Measurements from ENCODE around the gene AMMECR1. TPM values are rescaled to one million over a fixed set of nuclear protein-coding genes. Genes with fewer than 3 reads are reported as not detected.

AMMECR1 gene
- polyA plus RNA-seq, 1 donor from 2014 or later, result 3.7 TPM

GRCh38 chrX:110302975-110303374 lies 14.9 kb downstream of the AMMECR1 start:
- no peaks in the 10 kb centered on the region for H3K9me3 ChIP-seq (ENCODE audit: low read length)
- no peaks in the 10 kb centered on the region for H4K20me1 ChIP-seq (ENCODE audit: insufficient read depth)
- H3K36me3 ChIP-seq (ENCODE audit: insufficient read depth, low read length), result no peaks in the 10 kb centered on the region
- no peak overlapping the region for H3K9ac ChIP-seq (ENCODE audit: low read length)
- no peak overlapping the region for H3K4me2 ChIP-seq (ENCODE audit: low read length)
- no peaks in the 10 kb centered on the region for H3K27me3 ChIP-seq (ENCODE audit: insufficient read depth, low read depth, low read length)
- no peak overlapping the region for H2AFZ ChIP-seq (ENCODE audit: low read depth, low read length)
- H3K79me2 ChIP-seq (replicated peaks; ENCODE audit: insufficient read depth, low read length), result no peaks in the 10 kb centered on the region
- no peak overlapping the region for H3K4me3 ChIP-seq (ENCODE audit: low read length)
- TF ChIP-seq EP300 (conservative IDR thresholded peaks at IDR 0.05; ENCODE audit: poor library complexity, severe bottlenecking) (no peak), REST (IDR thresholded peaks at IDR 0.05; ENCODE audit: borderline replicate concordance) (no peak)
- H3F3A ChIP-seq (ENCODE audit: insufficient read depth, low read length, poor library complexity, severe bottlenecking), result no peaks in the 10 kb centered on the region
- H3K9me2 ChIP-seq (ENCODE audit: insufficient read depth, low read length), result no peaks in the 10 kb centered on the region
- no peak overlapping the region for H3K27ac ChIP-seq (ENCODE audit: low read length)

DNA sequence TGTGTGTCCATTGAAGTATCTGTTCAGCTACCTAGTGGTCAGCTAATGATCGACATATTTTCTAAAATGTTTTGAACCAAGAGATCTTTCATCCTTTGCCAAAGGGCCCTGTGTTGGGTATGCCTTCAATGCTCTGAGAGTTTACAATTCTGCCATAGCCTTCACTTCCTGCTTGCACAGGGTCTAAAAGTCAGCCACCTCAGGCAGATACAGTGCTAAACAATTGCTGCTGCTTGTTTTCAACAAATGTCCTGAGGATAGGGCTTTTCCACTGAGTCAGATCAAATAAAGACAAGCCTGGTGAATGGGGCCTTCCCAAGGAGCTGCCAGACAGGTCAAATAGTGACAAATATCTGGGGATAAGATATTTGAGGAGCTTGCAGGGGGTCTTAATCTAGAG lies 16.7 kb downstream of the AMMECR1 start:
- Histone ChIP-seq H3K27ac (ENCODE audit: low read length) (no peak overlapping the region), H4K20me1 (ENCODE audit: insufficient read depth) (no peaks in the 10 kb centered on the region), H3K9me3 (ENCODE audit: low read length) (no peaks in the 10 kb centered on the region), H2AFZ (ENCODE audit: low read depth, low read length) (no peak overlapping the region), H3K79me2 (replicated peaks; ENCODE audit: insufficient read depth, low read length) (no peaks in the 10 kb centered on the region), H3K27me3 (ENCODE audit: insufficient read depth, low read depth, low read length) (no peaks in the 10 kb centered on the region), H3K36me3 (ENCODE audit: insufficient read depth, low read length) (no peaks in the 10 kb centered on the region), H3K4me2 (ENCODE audit: low read length) (no peak overlapping the region), H3K9ac (ENCODE audit: low read length) (no peak overlapping the region), H3K9me2 (ENCODE audit: insufficient read depth, low read length) (no peaks in the 10 kb centered on the region), H3K4me3 (ENCODE audit: low read length) (no peak overlapping the region), H3F3A (ENCODE audit: insufficient read depth, low read length, poor library complexity, severe bottlenecking) (no peaks in the 10 kb centered on the region)
- no peak for TF ChIP-seq TAF1 (IDR thresholded peaks at IDR 0.05; ENCODE audit: low read depth)
- TF ChIP-seq MXI1 (conservative IDR thresholded peaks at IDR 0.05; ENCODE audit: poor library complexity, severe bottlenecking), result no peak
- no peak for TF ChIP-seq SMC3 (conservative IDR thresholded peaks at IDR 0.05; ENCODE audit: poor library complexity)
- TF ChIP-seq, protein P1, sequence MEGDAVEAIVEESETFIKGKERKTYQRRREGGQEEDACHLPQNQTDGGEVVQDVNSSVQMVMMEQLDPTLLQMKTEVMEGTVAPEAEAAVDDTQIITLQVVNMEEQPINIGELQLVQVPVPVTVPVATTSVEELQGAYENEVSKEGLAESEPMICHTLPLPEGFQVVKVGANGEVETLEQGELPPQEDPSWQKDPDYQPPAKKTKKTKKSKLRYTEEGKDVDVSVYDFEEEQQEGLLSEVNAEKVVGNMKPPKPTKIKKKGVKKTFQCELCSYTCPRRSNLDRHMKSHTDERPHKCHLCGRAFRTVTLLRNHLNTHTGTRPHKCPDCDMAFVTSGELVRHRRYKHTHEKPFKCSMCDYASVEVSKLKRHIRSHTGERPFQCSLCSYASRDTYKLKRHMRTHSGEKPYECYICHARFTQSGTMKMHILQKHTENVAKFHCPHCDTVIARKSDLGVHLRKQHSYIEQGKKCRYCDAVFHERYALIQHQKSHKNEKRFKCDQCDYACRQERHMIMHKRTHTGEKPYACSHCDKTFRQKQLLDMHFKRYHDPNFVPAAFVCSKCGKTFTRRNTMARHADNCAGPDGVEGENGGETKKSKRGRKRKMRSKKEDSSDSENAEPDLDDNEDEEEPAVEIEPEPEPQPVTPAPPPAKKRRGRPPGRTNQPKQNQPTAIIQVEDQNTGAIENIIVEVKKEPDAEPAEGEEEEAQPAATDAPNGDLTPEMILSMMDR (IDR thresholded peaks at IDR 0.05; ENCODE audit: poor library complexity, severe bottlenecking), result no peak
- no peak for TF ChIP-seq EZH2 (IDR thresholded peaks at IDR 0.05; ENCODE audit: borderline replicate concordance, insufficient read depth, low read length, poor library complexity, severe bottlenecking)
- TF ChIP-seq POLR2AphosphoS5 (IDR thresholded peaks at IDR 0.05), result no peak
- no peak for TF ChIP-seq RAD21 (conservative IDR thresholded peaks at IDR 0.05)
- no peak for TF ChIP-seq EP300 (conservative IDR thresholded peaks at IDR 0.05; ENCODE audit: poor library complexity, severe bottlenecking)
- TF ChIP-seq REST (IDR thresholded peaks at IDR 0.05; ENCODE audit: borderline replicate concordance), result no peak

Data from neural cell (in vitro differentiated cells).